RCC 7860 (cell line): Measurements from ENCODE around the gene PCDHAC2.

Source experiments
- DNase-seq: peaks from one replicate; pipeline ENCODE4 v3.0.0-alpha.2; 2015; ENCODE audit warnings: low spot score
- FAIRE-seq: peaks from 2 replicates; lab custom pipeline; 2012; peaks lifted over from hg19 to GRCh38; lab: Jason Lieb, UNC

PCDHAC2 gene

GRCh38 chr5:140966293-140967225 lies at the start of gene PCDHAC2:
Gene PCDHAC2, plus strand, starts transcription at chr5:140966476. Its CDS starts 291 bp downstream, at chr5:140966767.
- FAIRE-seq = no peak
- DNase-seq = no peak

GRCh38 chr5:140923601-140924000 lies 42.7 kb upstream of the PCDHAC2 start:
- DNase-seq (no peak), FAIRE-seq (no peak)

GRCh38 chr5:140925806-140926442 lies 40.4 kb upstream of the PCDHAC2 start, which contains the start of gene PCDHAC1:
Gene PCDHAC1, plus strand, starts transcription at chr5:140926299. Its CDS starts 594 bp downstream, at chr5:140926893.
- FAIRE-seq = no peak
- no peak for DNase-seq

GRCh38 chr5:140926443-140927227 lies 39.6 kb upstream of the PCDHAC2 start:
- DNase-seq (no peak), FAIRE-seq (no peak)

- DNase-seq (no peak), FAIRE-seq (no peak)
Measured at GRCh38 chr5:140927228-140927573, 39.1 kb upstream of the PCDHAC2 start.

- DNase-seq = no peak
- FAIRE-seq = no peak
Measured at GRCh38 chr5:140934964-140935606, 31.2 kb upstream of the PCDHAC2 start.

GRCh38 chr5:140946578-140946977 lies 19.7 kb upstream of the PCDHAC2 start:
- FAIRE-seq (no peak), DNase-seq (no peak)

- DNase-seq (no peak), FAIRE-seq (no peak)
Measured at GRCh38 chr5:140951636-140952035, 14.6 kb upstream of the PCDHAC2 start.

- DNase-seq (no peak), FAIRE-seq (no peak)
Measured at GRCh38 chr5:140953234-140953633, 13.0 kb upstream of the PCDHAC2 start.

GRCh38 chr5:140962190-140962589 lies 4.1 kb upstream of the PCDHAC2 start:
- DNase-seq (no peak), FAIRE-seq (no peak)

GRCh38 chr5:140964356-140964755 lies 1.9 kb upstream of the PCDHAC2 start:
- no peak for FAIRE-seq

GRCh38 chr5:140965905-140966292 lies 377 bp upstream of the PCDHAC2 start:
- DNase-seq (no peak), FAIRE-seq (no peak)

More at GRCh38 chr5:140964356-140964755, 1.9 kb upstream of the PCDHAC2 start:
- DNase-seq = no peak

GRCh38 chr5:140967226-140967893 lies 1.1 kb downstream of the PCDHAC2 start:
- DNase-seq (no peak), FAIRE-seq (no peak)

GRCh38 chr5:140969880-140970279 lies 3.6 kb downstream of the PCDHAC2 start:
- FAIRE-seq = no peak
- DNase-seq = no peak

- FAIRE-seq = no peak
- no peak for DNase-seq
Measured at GRCh38 chr5:140973550-140973949, 7.3 kb downstream of the PCDHAC2 start.

GRCh38 chr5:140977003-140977402 lies 10.7 kb downstream of the PCDHAC2 start:
- no peak for FAIRE-seq
- DNase-seq = no peak

- no peak for DNase-seq
- FAIRE-seq = no peak
Measured at GRCh38 chr5:140978260-140978659, 12.0 kb downstream of the PCDHAC2 start.

- no peak for FAIRE-seq
- no peak for DNase-seq
Measured at GRCh38 chr5:140978983-140979382, 12.7 kb downstream of the PCDHAC2 start.

- FAIRE-seq (no peak), DNase-seq (no peak)
Measured at GRCh38 chr5:140982083-140982716, 15.9 kb downstream of the PCDHAC2 start.

- FAIRE-seq = no peak
Measured at GRCh38 chr5:140986117-140986521, 19.8 kb downstream of the PCDHAC2 start.

More at GRCh38 chr5:140986117-140986521, 19.8 kb downstream of the PCDHAC2 start:
- DNase-seq = no peak
